Right lobe of liver (tissue), 4 donors: ENCODE data around the gene SUSD6.

ENCODE experiments used
- CTCF ChIP-seq, 4 donors: fragments of 200-600 bp in 3 of 4; fragments of 450-650 bp in 1 of 4; IDR thresholded peaks; one replicate each; pipeline versions ENCODE4 v1.5.1 to v1.8.0; 2016 to 2022; ENCODE audit warnings: antibody characterized with exemption in 4 of 4, mild to moderate bottlenecking in 2 of 4
- POLR2A ChIP-seq: fragments of 450-650 bp; IDR thresholded peaks from one replicate; pipeline ENCODE4 v1.6.1; 2017; ENCODE audit warnings: antibody characterized with exemption, mild to moderate bottlenecking
- donor health status: DM: no; HTN: no; CAD: no.
- donor health status: DM: no; HTN: no; CAD: no.
- donor health status: DM: no; HTN: yes; CAD: no.

GRCh38 chr14:69617796-69618195 lies 6.4 kb downstream of the SUSD6 start:
- TF ChIP-seq CTCF (IDR thresholded peaks at IDR 0.05): no peak
- TF ChIP-seq POLR2A: no peak
